ENCODE measurements around the gene GLCCI1.

The GLCCI1 gene

DNA sequence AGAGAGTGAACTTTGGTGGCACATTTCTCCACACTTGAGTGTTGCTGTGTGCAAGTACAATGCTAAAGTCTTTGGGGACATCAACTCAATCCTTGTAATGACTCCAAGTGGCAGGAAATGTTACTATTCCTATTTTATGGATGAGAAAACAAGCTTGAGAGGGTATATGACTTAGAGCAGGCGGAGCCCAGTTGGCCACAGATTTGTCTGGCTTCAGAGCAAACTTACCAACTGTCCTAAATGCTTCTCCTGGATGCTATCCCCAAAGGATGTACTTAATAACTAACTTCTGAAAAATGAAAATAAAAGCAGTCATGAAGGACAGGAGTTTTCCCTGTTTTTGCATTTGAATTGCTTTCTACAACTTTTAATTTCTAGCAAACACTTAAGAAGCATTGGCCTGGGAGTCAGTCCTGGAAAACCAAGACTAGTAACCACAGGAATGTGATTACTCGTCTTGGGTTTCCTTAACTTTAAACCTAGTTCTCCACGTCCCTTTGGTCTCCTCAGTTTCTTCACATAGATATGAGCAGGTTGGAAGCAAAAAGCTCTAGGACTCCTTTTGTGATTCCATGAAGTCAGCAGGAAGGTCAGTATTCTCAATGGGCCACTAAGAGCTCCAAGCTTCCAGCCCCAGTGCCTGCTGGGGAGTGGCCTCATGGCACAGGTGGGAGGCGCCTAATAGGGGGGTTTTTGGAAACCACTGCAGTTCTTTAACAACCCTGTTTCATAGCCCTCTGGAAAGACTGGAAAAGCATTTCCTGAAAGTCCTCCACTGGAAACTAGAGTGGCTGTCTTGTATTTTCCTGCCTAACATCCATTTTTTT lies 140.8 kb downstream of the GLCCI1 start:
- in situ Hi-C loops (cut with HindIII; ENCODE audit: low pct_unique_long_range_greater_than_20kb, low sequenced_read_pairs) = no loop called here
- TF ChIP-seq JUND (IDR thresholded peaks at IDR 0.05; ENCODE audit: low read depth) = no peak
- DNase-seq (ENCODE audit: low read depth in 1 of 2, low spot score in 1 of 2) = peak in 1 of 2 experiments; percentile 10

DNA sequence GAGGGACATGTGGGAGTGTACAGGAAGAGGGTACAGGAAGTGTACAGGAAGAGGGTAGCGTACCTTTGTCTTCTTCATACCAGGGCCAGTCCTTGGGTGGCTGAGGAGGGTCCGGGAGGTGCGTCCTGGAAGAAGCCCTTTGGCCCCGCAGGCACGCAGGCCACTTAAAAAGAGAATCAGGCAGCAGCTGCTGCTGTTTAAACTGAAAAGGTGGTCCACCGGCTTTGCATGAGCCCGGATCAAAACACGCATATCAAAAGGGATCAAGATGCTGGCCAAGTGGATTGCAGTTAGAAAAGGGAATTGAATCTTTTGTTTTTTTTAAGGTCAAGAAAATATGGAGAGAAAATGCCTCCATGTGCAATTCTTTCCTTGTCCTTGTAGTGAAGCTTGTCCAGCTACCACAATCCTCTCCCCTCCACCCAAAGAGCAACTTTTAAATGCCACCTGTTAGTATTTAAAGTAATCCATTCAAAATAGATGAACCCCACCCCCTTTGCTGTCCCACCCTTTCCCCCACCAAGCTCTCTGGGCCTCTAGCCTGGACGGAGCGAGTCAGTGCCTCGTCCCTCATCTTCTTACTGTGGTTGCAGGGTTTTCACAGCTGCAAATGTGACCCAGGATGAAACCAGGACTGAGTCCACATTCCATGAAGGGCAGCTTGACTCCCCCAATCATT lies 142.8 kb downstream of the GLCCI1 start:
- DNase-seq (ENCODE audit: low read depth in 1 of 2, low spot score in 1 of 2) = no peak
- in situ Hi-C loops (cut with HindIII; ENCODE audit: low pct_unique_long_range_greater_than_20kb, low sequenced_read_pairs) = no loop called here
- TF ChIP-seq JUND (IDR thresholded peaks at IDR 0.05; ENCODE audit: low read depth) = no peak

DNA sequence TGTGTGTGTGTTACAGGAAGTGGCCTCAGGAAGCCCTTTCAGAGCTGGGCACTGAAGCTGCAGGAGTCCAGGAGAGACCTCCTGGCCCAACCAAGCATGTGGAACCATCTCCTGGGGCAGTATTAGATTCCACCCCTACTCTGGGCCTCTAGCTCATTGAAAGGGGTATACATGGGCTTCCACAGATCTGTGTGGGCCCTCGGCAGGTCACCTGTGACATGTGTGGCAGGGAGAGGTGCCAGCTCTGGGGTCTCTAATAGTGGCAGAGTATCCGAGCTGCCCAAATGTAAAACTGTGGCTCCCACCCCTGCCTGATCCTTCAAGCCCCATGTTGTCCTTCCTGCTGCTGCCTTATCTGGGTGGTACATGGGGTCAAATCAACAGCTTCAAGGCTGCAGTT lies 144.1 kb downstream of the GLCCI1 start:
- TF ChIP-seq JUND (IDR thresholded peaks at IDR 0.05; ENCODE audit: low read depth) = no peak
- in situ Hi-C loops (cut with HindIII; ENCODE audit: low pct_unique_long_range_greater_than_20kb, low sequenced_read_pairs) = no loop called here
- DNase-seq (ENCODE audit: low read depth in 1 of 2, low spot score in 1 of 2) = no peak

DNA sequence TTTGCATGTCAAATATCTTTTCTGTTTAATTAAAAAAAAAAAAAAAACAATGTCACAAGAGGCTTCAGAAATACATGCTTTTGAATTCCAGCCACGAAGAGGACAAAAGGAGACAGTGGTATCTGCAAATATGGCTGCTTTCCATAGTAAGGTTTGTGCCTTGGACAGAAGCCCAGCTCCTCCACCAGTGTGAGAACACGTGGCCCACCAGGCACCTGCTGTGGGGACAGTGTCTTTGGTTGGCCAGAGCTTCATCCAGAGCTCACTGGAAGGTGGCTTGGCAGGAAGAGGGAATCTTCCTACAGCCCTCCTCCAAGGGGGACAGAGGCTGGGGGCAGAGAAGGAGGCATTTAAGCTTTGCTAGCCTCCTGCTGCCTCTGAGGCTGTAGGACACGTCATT lies 144.6 kb downstream of the GLCCI1 start:
- in situ Hi-C loops (cut with HindIII; ENCODE audit: low pct_unique_long_range_greater_than_20kb, low sequenced_read_pairs) = no loop called here
- TF ChIP-seq JUND (IDR thresholded peaks at IDR 0.05; ENCODE audit: low read depth) = no peak
- DNase-seq (ENCODE audit: low read depth in 1 of 2, low spot score in 1 of 2) = no peak

DNA sequence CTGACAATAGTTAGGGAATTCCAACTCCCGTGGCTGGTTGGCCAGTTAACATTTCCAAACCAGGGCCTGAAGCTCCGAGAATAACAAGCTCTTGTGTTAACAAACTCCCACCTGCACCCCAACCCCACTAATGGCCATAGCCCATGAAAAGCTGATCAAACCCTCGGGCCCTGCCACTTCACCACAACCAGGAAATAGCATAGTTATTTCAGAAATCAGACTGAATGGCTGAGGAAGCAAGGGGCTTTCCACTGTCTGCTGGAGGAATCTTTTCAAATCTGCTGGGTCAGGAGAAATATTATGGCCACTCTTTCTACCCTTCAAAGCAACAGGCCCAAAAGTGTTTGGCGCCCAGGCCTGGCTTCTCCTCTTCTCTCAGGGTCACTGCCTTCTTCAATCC lies 145.6 kb downstream of the GLCCI1 start:
- no peak for TF ChIP-seq JUND (IDR thresholded peaks at IDR 0.05; ENCODE audit: low read depth)
- in situ Hi-C loops (cut with HindIII; ENCODE audit: low pct_unique_long_range_greater_than_20kb, low sequenced_read_pairs) = no loop called here
- DNase-seq (ENCODE audit: low read depth in 1 of 2, low spot score in 1 of 2) = no peak

DNA sequence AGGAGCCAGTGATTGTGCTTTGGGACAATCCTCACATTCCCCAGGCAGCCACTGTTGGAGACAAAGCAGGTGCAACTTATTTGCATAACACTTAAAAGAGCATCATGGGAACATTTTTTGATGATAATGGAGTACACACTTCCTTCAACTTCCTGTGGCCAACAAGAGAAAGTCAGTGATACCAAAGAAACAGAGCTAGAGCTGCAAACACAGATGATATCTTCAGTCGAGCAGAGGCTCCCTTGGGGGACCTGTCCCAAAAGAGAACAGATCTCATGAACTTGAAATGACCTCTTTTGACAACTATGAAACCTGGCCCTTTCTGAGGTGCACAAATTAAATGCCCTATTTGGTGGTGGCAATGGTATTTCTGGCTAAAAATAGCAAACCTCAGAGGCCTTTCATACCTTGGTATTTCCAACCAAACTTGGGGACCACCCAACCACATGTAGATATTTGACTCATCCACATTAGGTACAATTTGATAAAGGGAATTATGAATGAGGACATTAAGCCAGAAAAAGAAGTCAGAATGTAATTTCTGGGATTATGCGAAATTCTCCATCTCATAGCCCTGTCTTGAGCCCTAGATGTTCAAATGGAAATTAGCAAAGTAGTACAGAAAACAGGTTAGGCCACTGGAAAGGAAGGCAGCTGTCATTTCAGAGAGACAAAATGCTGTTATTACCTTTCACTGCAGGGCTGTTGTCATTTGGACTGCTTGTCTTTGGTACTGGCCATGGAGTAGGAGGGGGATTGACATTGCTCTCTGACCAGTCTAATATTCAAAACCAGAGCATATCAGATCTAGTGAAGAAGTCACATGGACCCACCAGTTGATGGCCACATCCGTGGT lies 147.2 kb downstream of the GLCCI1 start:
- no peak for DNase-seq (ENCODE audit: low read depth in 1 of 2, low spot score in 1 of 2)
- no peak for TF ChIP-seq JUND (IDR thresholded peaks at IDR 0.05; ENCODE audit: low read depth)
- in situ Hi-C loops (cut with HindIII; ENCODE audit: low pct_unique_long_range_greater_than_20kb, low sequenced_read_pairs) = no loop called here

DNA sequence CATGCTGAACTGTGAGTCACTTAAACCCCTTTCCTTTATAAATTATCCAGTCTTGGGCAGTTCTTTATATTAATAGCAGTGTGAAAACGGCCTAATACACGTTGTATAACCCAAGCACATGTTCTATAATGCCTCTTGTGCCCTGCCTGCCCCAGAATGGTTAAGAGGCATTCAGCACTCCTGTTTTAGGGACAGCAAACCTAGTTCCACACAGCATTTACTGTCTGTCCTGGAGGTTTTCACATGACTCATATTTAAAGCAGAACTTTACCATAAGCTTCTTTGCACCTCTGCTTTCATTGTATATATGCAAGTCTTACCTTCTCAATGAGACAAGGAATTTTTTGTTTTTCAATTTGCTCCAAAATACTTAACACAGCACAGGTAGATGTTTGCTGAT lies 148.6 kb downstream of the GLCCI1 start:
- no peak for TF ChIP-seq JUND (IDR thresholded peaks at IDR 0.05; ENCODE audit: low read depth)
- no peak for DNase-seq (ENCODE audit: low read depth in 1 of 2, low spot score in 1 of 2)
- in situ Hi-C loops (cut with HindIII; ENCODE audit: low pct_unique_long_range_greater_than_20kb, low sequenced_read_pairs) = no loop called here

DNA sequence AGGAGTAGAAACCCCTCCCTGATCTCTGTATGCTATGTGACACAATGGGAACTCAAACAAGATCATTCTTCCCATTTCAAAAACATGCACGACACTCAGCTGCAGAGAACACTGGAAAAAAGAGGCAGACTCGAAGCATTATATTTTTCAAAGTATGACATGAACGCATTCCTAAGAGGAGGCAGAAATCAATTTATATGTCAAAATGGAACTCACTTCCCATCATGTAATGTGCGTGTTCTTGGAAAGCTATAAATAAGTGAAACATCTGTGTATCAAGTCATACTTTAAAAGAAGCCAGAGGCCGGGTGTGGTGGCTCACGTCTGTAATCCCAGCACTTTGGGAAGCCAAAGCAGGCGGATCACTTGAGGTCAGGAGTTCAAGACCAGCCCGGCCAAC lies 150.7 kb downstream of the GLCCI1 start:
- in situ Hi-C loops (cut with HindIII; ENCODE audit: low pct_unique_long_range_greater_than_20kb, low sequenced_read_pairs) = no loop called here
- TF ChIP-seq JUND (IDR thresholded peaks at IDR 0.05; ENCODE audit: low read depth) = no peak
- DNase-seq (ENCODE audit: low read depth in 1 of 2, low spot score in 1 of 2) = no peak

DNA sequence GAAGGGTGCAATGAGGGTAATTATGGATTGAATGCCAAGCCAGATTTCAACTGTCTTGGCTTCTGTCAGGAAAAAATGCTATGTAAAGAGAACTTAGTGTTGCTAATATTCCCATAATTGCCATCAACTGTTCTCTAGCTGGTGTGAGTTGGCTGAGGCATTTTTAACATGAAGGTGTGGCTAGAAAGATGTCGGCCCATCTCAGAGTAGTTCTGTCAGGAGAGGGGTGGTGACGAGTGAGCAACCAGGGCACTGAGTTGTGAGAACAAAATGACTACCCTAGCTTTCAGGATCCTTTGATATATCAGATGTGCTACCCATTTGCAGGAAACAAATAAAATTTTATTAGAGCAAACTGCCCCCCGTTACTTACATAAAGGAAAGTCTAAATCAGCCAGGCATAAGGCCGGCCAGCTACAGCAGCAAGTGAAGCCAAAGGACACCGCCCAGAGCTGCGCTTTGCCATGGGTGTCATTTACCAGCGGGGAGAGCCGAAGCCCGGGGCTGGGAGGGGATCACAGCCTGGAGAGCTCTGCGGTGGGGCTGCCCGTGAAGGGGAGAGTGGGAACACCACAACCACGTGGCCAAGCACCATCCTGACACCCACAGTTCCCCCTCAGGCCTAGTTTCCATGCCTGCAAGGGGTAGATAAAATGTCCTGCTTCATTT lies 151.9 kb downstream of the GLCCI1 start:
- no peak for TF ChIP-seq JUND (IDR thresholded peaks at IDR 0.05; ENCODE audit: low read depth)
- no peak for DNase-seq (ENCODE audit: low read depth in 1 of 2, low spot score in 1 of 2)
- in situ Hi-C loops (cut with HindIII; ENCODE audit: low pct_unique_long_range_greater_than_20kb, low sequenced_read_pairs) = no loop called here

DNA sequence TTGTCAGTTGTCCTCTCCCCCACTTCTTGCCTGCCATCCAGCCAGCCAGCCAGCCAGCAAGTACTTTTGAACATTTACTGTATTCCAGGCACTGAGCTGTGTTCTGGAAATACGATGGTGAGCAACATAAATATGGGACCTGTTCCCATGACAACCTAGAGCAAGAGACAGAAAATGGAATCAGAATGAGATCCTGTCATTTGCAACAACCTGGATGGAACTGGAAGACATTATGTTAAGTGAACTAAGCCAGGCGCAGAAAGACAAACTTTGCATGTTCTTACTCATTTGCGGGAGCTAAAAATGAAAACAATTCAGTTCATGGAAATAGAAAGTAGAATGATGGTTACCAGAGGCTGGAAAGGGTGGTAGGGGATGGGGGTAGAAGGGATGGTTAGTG lies 152.6 kb downstream of the GLCCI1 start:
- no peak for TF ChIP-seq JUND (IDR thresholded peaks at IDR 0.05; ENCODE audit: low read depth)
- in situ Hi-C loops (cut with HindIII; ENCODE audit: low pct_unique_long_range_greater_than_20kb, low sequenced_read_pairs) = no loop called here
- no peak for DNase-seq (ENCODE audit: low read depth in 1 of 2, low spot score in 1 of 2)

DNA sequence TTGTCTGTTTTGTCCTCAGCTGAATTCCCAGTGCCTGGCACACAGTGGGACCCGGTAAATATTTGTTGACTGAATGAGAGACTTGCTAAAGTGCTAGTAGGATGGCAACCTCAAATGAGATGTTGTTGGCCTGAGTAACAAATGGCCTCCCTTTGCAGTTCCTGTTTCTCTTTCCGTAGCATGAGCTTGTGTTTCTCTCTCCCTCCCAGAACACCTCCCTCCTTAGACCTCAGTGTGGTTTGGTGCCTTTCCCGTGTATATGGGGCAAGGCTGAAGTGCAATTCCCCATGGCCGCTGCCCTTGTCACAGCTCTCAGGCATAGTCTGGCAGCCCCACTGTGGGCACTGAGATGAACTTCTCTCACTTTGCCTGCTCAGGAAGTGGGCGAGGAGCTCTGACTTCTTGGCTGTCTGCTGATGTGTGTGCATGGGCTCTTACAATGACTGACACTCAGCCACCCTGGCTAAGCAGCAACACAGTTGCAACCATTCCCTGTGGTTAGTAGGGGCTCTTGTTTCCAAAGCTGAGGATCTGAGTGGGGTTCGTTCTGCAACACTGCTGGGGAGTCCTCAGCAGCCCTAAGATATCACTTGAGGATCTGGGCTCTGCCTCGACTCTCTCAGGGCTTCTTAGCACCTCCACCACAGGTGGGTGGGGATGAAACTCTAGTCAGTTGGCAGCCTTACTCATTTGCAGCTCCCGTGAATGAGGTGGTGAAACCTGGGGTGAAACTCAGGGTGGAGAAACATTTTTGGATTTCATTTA lies 157.3 kb downstream of the GLCCI1 start:
- in situ Hi-C loops (cut with HindIII; ENCODE audit: low pct_unique_long_range_greater_than_20kb, low sequenced_read_pairs) = no loop called here
- DNase-seq (ENCODE audit: low read depth in 1 of 2, low spot score in 1 of 2) = no peak
- TF ChIP-seq JUND (IDR thresholded peaks at IDR 0.05; ENCODE audit: low read depth) = no peak
